Measurements from ENCODE around the gene SIN3B. TPM values are rescaled to one million over a fixed set of nuclear protein-coding genes. Genes with fewer than 3 reads are reported as not detected.

The SIN3B gene
- total and polyA plus RNA-seq, 9 of the 15 experiments (the other 6 are each of a cell fraction or from before 2014, with no cell fraction given), result 0.51 to 34.2 (median 14.3) TPM

DNA sequence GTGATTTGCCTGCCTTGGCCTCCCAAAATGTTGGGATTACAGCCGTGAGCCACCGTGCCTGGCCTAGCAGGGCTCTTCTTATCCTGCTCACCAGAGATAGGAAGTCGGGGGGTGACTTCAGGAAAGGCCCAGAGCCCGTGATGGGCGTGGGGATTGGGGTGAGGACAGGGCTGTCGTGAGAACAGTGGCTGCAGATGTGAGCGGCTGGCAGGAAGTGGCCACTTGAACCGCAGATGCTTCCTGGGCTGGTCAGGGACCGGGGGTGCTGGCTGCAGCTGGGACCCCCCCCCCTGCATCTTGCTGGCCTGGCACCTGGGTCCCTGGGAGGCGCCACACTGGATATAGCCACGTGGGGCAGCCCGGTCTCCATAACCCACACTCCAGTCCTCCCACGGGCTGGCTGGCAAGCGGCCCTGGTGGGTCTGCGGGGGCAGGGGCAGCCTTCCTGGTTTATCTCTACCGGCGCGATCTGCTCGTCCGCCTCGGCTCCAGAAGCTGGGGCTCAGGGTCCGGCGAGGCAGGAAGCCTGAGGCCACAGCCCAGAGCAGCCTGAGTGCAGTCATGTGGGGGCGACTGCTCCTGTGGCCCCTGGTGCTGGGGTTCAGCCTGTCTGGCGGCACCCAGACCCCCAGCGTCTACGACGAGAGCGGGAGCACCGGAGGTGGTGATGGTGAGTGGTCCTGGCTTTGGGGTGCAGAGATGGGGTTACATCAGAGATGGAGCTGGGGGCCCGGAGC is 59.6 kb downstream of the SIN3B start, which contains the start of gene F2RL3 (continued):
- TF ChIP-seq NKRF (IDR thresholded peaks at IDR 0.05; ENCODE audit: borderline replicate concordance) (no peak), RBBP5 (IDR thresholded peaks at IDR 0.05; ENCODE audit: borderline replicate concordance, insufficient read depth, low read length, poor library complexity, severe bottlenecking) (peak; percentile 18), E2F3 (CRISPR knock-in tag; IDR thresholded peaks at IDR 0.05) (peak; percentile 64), MYC (IDR thresholded peaks at IDR 0.05; ENCODE audit: low read depth, low read length) (peak; percentile 84), MYC (CRISPR knock-in tag; IDR thresholded peaks at IDR 0.05; ENCODE audit: borderline replicate concordance, low read depth) (no peak; the same call in 1 of the 2 replicates), EGR1 (conservative IDR thresholded peaks at IDR 0.05) (peak; percentile 93), MTA1 (IDR thresholded peaks at IDR 0.05; ENCODE audit: borderline replicate concordance) (0 out of 2 replicates have a peak, but pooled peaks have one; percentile 30), SMARCE1 (IDR thresholded peaks at IDR 0.05) (no peak; the same call in 1 of the 2 replicates), KAT2B (IDR thresholded peaks at IDR 0.05; ENCODE audit: low read depth, low read length) (no peak), ZNF699 (CRISPR knock-in tag; IDR thresholded peaks at IDR 0.05; ENCODE audit: insufficient replicate concordance) (no peak), ZBTB9 (CRISPR knock-in tag; IDR thresholded peaks at IDR 0.05) (peak; percentile 94), CTBP1 (IDR thresholded peaks at IDR 0.05; ENCODE audit: borderline replicate concordance) (peak; percentile 72; the same call in 1 of the 2 replicates), NR4A1 (CRISPR knock-in tag; IDR thresholded peaks at IDR 0.05) (no peak), NR4A1 (tag; IDR thresholded peaks at IDR 0.05) (no peak), ZNF644 (tag; IDR thresholded peaks at IDR 0.05; ENCODE audit: low read depth) (no peak), MYBL2 (IDR thresholded peaks at IDR 0.05; ENCODE audit: low read depth) (no peak), MYBL2 (CRISPR knock-in tag; IDR thresholded peaks at IDR 0.05; ENCODE audit: borderline replicate concordance) (no peak), ZBED1 (IDR thresholded peaks at IDR 0.05) (no peak), CHD1 (IDR thresholded peaks at IDR 0.05; ENCODE audit: low read length) (no peak), PHF8 (IDR thresholded peaks at IDR 0.05; ENCODE audit: borderline replicate concordance, low read length) (peak; percentile 41; the same call in 1 of the 2 replicates), HCFC1 (IDR thresholded peaks at IDR 0.05; ENCODE audit: low read depth, low read length) (no peak), MCM3 (IDR thresholded peaks at IDR 0.05) (no peak), HMGN3 (IDR thresholded peaks at IDR 0.05; ENCODE audit: borderline replicate concordance, extremely low read depth, insufficient read length, low read depth, low read length) (no peak), ZNF354B (CRISPR knock-in tag; IDR thresholded peaks at IDR 0.05) (no peak)
- TF ChIP-seq, protein P1, sequence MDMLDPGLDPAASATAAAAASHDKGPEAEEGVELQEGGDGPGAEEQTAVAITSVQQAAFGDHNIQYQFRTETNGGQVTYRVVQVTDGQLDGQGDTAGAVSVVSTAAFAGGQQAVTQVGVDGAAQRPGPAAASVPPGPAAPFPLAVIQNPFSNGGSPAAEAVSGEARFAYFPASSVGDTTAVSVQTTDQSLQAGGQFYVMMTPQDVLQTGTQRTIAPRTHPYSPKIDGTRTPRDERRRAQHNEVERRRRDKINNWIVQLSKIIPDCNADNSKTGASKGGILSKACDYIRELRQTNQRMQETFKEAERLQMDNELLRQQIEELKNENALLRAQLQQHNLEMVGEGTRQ (CRISPR knock-in tag; IDR thresholded peaks at IDR 0.05), result peak; percentile 54
- TF ChIP-seq, protein P2, sequence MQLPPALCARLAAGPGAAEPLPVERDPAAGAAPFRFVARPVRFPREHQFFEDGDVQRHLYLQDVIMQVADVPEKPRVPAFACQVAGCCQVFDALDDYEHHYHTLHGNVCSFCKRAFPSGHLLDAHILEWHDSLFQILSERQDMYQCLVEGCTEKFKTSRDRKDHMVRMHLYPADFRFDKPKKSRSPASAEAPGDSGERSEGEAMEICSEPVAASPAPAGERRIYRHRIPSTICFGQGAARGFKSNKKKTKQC (CRISPR knock-in tag; IDR thresholded peaks at IDR 0.05), result no peak
